ENCODE measurements around the gene KCNG2. TPM values are rescaled to one million over a fixed set of nuclear protein-coding genes. Genes with fewer than 3 reads are reported as not detected.

The KCNG2 gene
- total RNA-seq, 1 donor from 2014 or later = not detected

DNA sequence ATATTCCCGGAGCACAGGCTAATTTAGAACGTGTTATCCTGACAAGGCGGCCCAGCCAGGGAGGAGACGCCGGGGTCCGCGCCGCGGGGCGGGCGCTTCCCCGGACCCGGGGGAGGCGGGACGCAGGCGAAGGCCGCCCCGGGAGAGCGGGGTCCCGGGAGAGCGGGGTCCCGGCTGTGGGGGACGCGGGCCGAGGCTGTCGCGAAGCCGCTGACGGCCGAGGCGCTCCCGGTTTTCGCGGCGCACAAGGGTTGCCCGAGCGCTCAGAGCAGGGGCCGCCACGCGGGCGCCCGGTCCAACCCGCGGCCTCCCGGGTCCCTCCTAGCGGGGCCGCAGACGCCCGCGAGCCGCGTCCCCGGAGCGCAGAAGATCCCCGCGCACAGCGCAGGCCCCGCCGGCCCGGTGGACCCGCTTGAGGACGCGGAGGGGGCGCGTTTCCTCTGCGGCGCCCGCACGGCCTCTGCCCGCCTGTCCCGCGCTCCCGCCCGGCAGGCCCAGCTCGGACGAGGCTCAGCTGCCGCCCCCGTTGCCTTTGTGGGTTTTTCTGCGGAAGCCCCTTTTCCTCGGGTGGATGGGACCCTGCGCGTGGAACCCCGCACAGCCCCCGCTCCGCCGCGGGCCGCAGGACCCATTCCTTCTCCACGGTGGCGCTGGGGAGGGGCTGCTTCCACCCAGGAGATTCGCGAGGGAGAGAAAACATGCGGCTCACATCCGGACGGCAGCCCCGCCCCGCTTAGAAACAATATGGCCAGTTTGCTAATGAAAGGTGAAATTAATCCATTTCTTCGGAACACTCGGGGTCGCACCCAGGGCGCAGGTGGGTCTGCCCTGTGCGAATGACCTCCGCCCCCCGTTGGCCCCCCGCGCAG, 9.6 kb upstream of the KCNG2 start:
- Mint-ChIP-seq H3K9me3 (ENCODE audit: low read depth) (no peaks in the 10 kb centered on the region), H3K4me3 (ENCODE audit: low read depth) (no peak overlapping the region), H3K27ac (no peak overlapping the region), H3K27me3 (peaks cover 83% of the 10 kb centered on the region), H3K4me1 (ENCODE audit: low read depth) (no peaks in the 10 kb centered on the region), H3K36me3 (ENCODE audit: insufficient read depth) (no peaks in the 10 kb centered on the region)
- no peak for DNase-seq (ENCODE audit: low spot score, unreplicated experiment)
- TF ChIP-seq, protein P1, sequence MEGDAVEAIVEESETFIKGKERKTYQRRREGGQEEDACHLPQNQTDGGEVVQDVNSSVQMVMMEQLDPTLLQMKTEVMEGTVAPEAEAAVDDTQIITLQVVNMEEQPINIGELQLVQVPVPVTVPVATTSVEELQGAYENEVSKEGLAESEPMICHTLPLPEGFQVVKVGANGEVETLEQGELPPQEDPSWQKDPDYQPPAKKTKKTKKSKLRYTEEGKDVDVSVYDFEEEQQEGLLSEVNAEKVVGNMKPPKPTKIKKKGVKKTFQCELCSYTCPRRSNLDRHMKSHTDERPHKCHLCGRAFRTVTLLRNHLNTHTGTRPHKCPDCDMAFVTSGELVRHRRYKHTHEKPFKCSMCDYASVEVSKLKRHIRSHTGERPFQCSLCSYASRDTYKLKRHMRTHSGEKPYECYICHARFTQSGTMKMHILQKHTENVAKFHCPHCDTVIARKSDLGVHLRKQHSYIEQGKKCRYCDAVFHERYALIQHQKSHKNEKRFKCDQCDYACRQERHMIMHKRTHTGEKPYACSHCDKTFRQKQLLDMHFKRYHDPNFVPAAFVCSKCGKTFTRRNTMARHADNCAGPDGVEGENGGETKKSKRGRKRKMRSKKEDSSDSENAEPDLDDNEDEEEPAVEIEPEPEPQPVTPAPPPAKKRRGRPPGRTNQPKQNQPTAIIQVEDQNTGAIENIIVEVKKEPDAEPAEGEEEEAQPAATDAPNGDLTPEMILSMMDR (IDR thresholded peaks at IDR 0.05; ENCODE audit: unreplicated experiment) = no peak

DNA sequence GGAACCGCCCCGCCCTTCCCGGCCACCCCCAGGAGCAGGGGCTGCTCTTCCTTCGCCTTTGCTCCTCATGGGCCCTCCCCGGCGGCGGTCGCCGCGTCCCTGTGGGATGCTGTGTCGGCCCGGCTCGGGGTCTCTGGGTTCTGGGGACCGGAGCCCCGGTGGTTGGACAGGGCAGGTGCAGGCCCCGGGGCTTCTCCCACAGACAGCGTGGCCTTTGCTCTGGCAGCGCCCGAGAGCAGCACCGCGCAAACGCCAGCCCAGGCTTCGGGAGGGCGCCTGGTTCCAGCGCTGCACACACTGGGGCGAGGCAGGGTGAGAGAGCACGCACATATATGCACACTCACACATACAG, 9.0 kb upstream of the KCNG2 start:
- TF ChIP-seq, protein P1 (IDR thresholded peaks at IDR 0.05; ENCODE audit: unreplicated experiment) = no peak
- no peaks in the 10 kb centered on the region for H3K4me1 Mint-ChIP-seq (ENCODE audit: low read depth)
- no peak overlapping the region for H3K4me3 Mint-ChIP-seq (ENCODE audit: low read depth)
- no peak overlapping the region for H3K27ac Mint-ChIP-seq
- DNase-seq (ENCODE audit: low spot score, unreplicated experiment) = no peak
- no peaks in the 10 kb centered on the region for H3K9me3 Mint-ChIP-seq (ENCODE audit: low read depth)
- H3K36me3 Mint-ChIP-seq (ENCODE audit: insufficient read depth) = no peaks in the 10 kb centered on the region
- peaks cover 86% of the 10 kb centered on the region for H3K27me3 Mint-ChIP-seq

DNA sequence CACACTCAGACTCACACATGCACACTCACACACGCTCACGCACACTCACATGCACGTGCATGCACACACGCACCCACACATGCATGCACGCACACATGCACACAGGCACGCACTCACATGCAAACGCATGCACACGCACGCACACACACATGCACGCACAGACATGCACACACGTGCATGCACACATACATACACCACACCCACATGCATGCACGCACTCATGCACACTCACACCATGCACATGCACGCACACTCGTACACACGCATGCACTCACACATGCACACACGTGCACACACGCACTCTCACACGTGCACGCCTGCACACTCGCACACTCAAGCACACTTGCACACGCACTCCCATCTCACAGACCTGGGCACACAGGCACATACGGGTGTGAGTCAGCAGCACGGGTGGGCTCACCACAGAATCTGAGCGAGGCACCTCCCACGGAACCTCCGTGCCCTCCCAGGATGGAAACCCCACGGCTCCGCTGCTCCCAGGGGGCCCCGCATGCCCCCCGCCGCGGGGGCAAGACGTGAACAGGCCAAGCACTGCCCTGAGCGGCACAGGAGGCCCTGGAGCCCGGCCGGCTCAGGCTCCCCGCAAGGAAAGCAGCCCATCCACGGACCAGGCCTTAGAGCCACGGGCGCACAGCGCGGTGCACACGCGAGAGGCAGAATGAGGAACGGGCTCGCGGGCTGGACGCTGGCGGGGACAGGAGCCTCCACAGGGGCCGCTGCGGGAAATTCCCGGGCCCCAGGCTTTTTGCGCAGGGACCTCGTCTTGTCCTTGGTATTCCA, 8.4 kb upstream of the KCNG2 start:
- no peaks in the 10 kb centered on the region for H3K36me3 Mint-ChIP-seq (ENCODE audit: insufficient read depth)
- H3K4me3 Mint-ChIP-seq (ENCODE audit: low read depth) = no peak overlapping the region
- no peaks in the 10 kb centered on the region for H3K4me1 Mint-ChIP-seq (ENCODE audit: low read depth)
- H3K27me3 Mint-ChIP-seq = peaks cover 85% of the 10 kb centered on the region
- TF ChIP-seq, protein P1 (IDR thresholded peaks at IDR 0.05; ENCODE audit: unreplicated experiment) = no peak
- DNase-seq (ENCODE audit: low spot score, unreplicated experiment) = no peak
- no peaks in the 10 kb centered on the region for H3K9me3 Mint-ChIP-seq (ENCODE audit: low read depth)
- H3K27ac Mint-ChIP-seq = no peak overlapping the region

DNA sequence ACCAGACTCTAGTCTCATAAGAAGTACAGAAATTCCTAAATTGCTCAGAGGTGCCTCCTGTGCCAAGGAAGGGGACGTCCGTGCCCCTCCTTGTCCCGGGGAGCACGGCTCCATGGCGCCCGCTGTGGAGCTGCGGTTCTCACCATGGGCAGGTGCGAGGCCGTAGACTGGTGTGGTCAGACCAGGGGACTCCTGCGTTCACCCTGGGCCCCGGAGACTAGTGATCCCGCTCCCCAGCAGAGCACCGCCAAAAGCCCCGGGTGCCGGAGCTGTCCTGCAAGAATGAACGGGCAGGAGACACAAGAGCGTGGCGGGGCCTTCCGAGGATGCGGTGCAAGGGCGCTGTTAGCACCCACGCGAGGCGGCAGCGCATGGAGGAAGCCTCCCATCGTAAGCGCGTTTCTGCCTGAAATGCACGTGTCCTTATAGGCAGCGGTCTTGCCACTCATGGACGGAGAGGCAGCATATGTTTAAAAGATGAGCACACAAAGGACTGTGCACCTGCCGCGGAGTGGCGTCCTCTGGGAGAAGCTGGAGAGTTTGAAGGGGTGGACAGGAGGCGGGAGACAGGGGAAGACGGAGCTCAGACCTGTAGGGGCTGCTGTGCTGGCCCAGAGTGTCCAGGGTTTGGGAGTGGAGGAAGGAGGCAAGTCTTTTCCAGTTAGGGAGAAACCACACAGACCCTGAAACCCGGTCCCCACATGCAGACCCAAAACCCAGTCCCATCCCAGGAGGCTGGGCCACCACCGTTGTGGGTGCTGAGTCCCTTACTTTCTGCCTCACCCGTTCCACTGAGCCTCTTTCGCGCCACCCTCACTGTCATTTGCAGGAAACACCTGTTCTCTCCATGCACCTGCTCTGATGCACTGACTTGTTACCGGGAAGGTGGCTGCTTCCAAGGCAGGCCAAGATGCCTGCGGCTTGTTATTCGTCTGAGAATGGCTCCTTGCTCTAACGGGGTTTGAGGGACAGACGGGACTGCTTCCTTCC, 7.5 kb upstream of the KCNG2 start:
- Mint-ChIP-seq H3K27ac (no peak overlapping the region), H3K36me3 (ENCODE audit: insufficient read depth) (no peaks in the 10 kb centered on the region), H3K9me3 (ENCODE audit: low read depth) (no peaks in the 10 kb centered on the region), H3K27me3 (peaks cover 86% of the 10 kb centered on the region), H3K4me3 (ENCODE audit: low read depth) (no peak overlapping the region), H3K4me1 (ENCODE audit: low read depth) (no peaks in the 10 kb centered on the region)
- no peak for DNase-seq (ENCODE audit: low spot score, unreplicated experiment)
- TF ChIP-seq, protein P1 (IDR thresholded peaks at IDR 0.05; ENCODE audit: unreplicated experiment) = no peak
